Measurements from ENCODE around the gene IGF1R.

IGF1R gene

DNA sequence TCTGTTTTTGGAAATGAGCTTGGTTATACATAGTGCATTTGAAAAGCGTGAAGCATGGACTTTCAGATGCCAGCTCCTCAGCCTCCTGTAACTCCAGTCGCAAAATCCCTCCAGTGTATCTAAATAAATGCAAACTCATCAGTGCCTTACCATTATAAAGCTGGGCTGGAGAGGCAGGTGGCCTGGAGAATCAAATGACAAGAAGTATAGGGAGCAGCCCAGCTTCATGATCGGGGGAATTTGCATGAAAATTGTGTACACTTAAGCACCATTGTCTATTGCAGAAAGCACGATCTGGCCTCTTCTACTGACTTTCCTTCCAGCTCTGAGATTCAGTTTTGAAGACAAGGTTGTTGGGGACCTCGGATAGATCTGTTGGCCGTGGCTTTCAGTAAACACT lies 71.7 kb downstream of the IGF1R start:
- H3K27me3 ChIP-seq (ENCODE audit: insufficient read depth, poor library complexity, severe bottlenecking), result no peaks in the 10 kb centered on the region
- TF ChIP-seq, protein P1, sequence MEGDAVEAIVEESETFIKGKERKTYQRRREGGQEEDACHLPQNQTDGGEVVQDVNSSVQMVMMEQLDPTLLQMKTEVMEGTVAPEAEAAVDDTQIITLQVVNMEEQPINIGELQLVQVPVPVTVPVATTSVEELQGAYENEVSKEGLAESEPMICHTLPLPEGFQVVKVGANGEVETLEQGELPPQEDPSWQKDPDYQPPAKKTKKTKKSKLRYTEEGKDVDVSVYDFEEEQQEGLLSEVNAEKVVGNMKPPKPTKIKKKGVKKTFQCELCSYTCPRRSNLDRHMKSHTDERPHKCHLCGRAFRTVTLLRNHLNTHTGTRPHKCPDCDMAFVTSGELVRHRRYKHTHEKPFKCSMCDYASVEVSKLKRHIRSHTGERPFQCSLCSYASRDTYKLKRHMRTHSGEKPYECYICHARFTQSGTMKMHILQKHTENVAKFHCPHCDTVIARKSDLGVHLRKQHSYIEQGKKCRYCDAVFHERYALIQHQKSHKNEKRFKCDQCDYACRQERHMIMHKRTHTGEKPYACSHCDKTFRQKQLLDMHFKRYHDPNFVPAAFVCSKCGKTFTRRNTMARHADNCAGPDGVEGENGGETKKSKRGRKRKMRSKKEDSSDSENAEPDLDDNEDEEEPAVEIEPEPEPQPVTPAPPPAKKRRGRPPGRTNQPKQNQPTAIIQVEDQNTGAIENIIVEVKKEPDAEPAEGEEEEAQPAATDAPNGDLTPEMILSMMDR (IDR thresholded peaks at IDR 0.05; ENCODE audit: insufficient read depth, low read length), result no peak
- TF ChIP-seq POLR2AphosphoS5 (IDR thresholded peaks at IDR 0.05; ENCODE audit: low read depth) (no peak), SPI1 (IDR thresholded peaks at IDR 0.05; ENCODE audit: borderline replicate concordance, low read depth) (no peak), GABPA (IDR thresholded peaks at IDR 0.05; ENCODE audit: low read depth) (no peak)
- TF ChIP-seq, protein P2, sequence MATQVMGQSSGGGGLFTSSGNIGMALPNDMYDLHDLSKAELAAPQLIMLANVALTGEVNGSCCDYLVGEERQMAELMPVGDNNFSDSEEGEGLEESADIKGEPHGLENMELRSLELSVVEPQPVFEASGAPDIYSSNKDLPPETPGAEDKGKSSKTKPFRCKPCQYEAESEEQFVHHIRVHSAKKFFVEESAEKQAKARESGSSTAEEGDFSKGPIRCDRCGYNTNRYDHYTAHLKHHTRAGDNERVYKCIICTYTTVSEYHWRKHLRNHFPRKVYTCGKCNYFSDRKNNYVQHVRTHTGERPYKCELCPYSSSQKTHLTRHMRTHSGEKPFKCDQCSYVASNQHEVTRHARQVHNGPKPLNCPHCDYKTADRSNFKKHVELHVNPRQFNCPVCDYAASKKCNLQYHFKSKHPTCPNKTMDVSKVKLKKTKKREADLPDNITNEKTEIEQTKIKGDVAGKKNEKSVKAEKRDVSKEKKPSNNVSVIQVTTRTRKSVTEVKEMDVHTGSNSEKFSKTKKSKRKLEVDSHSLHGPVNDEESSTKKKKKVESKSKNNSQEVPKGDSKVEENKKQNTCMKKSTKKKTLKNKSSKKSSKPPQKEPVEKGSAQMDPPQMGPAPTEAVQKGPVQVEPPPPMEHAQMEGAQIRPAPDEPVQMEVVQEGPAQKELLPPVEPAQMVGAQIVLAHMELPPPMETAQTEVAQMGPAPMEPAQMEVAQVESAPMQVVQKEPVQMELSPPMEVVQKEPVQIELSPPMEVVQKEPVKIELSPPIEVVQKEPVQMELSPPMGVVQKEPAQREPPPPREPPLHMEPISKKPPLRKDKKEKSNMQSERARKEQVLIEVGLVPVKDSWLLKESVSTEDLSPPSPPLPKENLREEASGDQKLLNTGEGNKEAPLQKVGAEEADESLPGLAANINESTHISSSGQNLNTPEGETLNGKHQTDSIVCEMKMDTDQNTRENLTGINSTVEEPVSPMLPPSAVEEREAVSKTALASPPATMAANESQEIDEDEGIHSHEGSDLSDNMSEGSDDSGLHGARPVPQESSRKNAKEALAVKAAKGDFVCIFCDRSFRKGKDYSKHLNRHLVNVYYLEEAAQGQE (IDR thresholded peaks at IDR 0.05; ENCODE audit: insufficient replicate concordance, low read depth), result no peak
- no peak overlapping the region for H3K27ac ChIP-seq (replicated peaks)
- no peak for DNase-seq (ENCODE audit: low read depth in 1 of 2, low spot score in 1 of 2)
- no peak overlapping the region for H3K4me3 ChIP-seq (replicated peaks; ENCODE audit: insufficient read depth, low read length)

DNA sequence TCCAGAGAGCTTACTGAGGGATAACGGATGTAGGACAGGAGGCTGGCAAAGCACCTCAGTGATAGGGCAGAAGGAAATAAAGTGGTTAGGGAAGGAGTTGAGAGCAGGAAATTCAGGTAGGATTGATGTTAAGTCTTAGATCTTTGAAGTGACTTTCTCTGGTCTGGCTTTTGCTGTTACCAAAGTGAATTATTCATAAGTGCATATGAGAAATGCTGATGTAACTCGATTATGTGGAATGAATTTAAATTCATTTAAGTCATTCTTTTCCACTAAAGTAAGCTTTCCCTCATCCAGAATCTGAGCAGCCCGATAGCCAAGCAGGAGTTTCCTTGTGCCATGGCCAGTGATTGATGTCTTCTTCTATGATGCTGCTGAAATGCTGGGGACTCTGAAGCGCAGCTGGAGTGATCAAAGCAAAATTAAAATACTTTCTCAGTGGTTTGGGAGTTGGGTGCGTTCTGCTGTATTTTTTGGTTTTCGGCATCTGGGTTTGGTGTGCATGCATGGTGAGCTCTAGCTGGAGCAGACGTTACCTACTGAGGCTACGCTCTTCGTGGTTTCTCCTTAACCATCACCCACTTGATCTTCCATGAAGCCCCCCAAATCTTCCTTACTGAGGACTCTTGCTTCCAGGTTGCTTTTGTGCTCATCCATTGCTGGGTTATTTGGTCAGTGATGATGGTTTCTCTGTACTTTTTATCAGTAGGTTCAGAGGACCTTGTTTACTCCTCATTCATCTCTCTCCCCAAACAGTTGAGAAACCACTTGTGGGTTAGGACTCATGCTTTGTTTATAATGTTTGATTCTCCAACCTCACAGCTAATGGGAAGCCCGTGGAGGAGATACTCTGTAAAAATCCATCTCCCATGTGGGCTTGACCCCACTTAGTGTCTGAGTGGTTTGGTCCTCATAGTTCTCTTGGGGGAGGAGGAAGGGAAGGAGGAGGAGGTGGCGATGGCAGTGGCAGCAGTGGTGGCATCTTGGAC lies 72.5 kb downstream of the IGF1R start:
- no peak overlapping the region for H3K27ac ChIP-seq (replicated peaks)
- DNase-seq (ENCODE audit: low read depth in 1 of 2, low spot score in 1 of 2), result no peak
- TF ChIP-seq, protein P1 (IDR thresholded peaks at IDR 0.05; ENCODE audit: insufficient read depth, low read length), result no peak
- TF ChIP-seq, protein P2 (IDR thresholded peaks at IDR 0.05; ENCODE audit: insufficient replicate concordance, low read depth), result no peak
- TF ChIP-seq POLR2AphosphoS5 (IDR thresholded peaks at IDR 0.05; ENCODE audit: low read depth) (no peak), GABPA (IDR thresholded peaks at IDR 0.05; ENCODE audit: low read depth) (no peak), SPI1 (IDR thresholded peaks at IDR 0.05; ENCODE audit: borderline replicate concordance, low read depth) (no peak)
- H3K27me3 ChIP-seq (ENCODE audit: insufficient read depth, poor library complexity, severe bottlenecking), result no peaks in the 10 kb centered on the region
- no peak overlapping the region for H3K4me3 ChIP-seq (replicated peaks; ENCODE audit: insufficient read depth, low read length)

GRCh38 chr15:98722209-98722608 lies 73.9 kb downstream of the IGF1R start:
- Histone ChIP-seq H3K27me3 (ENCODE audit: insufficient read depth, poor library complexity, severe bottlenecking) (no peaks in the 10 kb centered on the region), H3K4me3 (replicated peaks; ENCODE audit: insufficient read depth, low read length) (no peak overlapping the region), H3K27ac (replicated peaks) (no peak overlapping the region)
- DNase-seq (ENCODE audit: low read depth in 1 of 2, low spot score in 1 of 2), result no peak
- TF ChIP-seq, protein P1 (IDR thresholded peaks at IDR 0.05; ENCODE audit: insufficient read depth, low read length), result no peak
- TF ChIP-seq POLR2AphosphoS5 (IDR thresholded peaks at IDR 0.05; ENCODE audit: low read depth) (no peak), SPI1 (IDR thresholded peaks at IDR 0.05; ENCODE audit: borderline replicate concordance, low read depth) (no peak), GABPA (IDR thresholded peaks at IDR 0.05; ENCODE audit: low read depth) (no peak)
- TF ChIP-seq, protein P2 (IDR thresholded peaks at IDR 0.05; ENCODE audit: insufficient replicate concordance, low read depth), result no peak
